Fibroblast of skin of left quadriceps (primary cell): ENCODE measurements around the gene RAPGEF4.
"Not testable (repeated sequence)": the region's sequence is repeated elsewhere in the genome, so short reads cannot be mapped to it uniquely, and the experiment has no call there.

Experiments used
- DNase-seq, 2 experiments: peaks; one replicate each; pipeline ENCODE4 v3.0.0-alpha.2; 2013; ENCODE audit warnings: low read depth in 2 of 2

The RAPGEF4 gene

DNA sequence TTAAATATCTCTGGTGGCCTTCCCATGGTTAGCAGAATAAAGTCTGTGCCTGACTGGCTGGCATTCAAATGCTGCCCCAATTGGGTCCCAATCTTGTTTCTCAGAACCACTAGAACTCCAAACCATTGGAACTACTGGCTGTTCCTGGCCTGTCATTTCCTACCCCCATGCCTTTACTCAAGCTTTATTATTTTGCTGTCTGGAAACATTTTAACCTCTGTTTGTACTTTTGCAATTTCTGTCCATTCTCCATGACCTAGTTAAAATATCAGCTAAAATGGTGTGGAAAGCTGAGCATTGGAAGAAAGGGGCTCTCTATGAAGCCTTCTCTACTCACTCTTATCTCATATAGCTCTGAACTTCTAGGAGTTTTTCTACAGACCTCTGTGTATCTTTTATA lies 38.7 kb downstream of the RAPGEF4 start:
- no peak for DNase-seq

GRCh38 chr2:172775319-172775718 lies 39.7 kb downstream of the RAPGEF4 start:
- no peak for DNase-seq

- no peak for DNase-seq
These were observed 41.8 kb downstream of the RAPGEF4 start for GRCh38 chr2:172777431-172777830.

GRCh38 chr2:172782506-172783164 lies 47.0 kb downstream of the RAPGEF4 start:
- peak; percentile 93 to 94 for DNase-seq

DNA sequence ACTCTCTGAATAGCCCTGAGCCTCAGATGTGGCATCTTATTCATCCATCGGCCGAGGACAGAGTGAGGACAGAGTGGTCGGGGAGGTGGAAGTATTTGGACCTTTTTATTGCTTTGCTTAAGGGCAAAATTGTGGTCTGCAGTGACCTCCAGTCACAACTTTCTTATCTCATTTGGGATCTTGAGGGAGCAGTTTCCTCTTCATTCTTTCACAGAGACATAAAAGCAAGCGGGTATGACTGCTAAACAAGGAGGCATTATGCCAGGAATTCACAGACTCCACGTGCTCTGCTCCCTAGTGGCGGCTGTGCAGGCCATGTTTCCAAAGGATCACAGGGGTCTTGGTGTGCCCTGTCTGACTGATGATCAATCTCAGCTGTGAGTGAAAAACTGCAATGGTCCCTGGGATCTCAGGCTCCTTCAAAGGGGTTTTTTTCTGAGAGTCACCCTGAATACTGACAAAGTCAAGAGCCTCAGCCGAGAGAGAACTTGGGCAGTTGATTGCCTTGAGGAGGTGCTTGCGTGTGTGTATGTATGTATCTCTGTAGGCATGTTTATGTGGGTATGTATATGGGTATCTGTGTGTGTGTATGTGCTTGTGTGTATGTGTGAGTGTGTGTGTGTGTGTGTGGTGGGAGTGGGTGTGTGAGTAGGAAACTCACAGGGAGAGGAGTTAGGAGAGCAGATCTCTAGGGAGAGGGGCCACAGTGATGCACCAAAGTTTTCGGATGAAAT lies 47.7 kb downstream of the RAPGEF4 start:
- no peak for DNase-seq

- DNase-seq: no peak
These were observed 53.2 kb downstream of the RAPGEF4 start for GRCh38 chr2:172788871-172789270.

DNA sequence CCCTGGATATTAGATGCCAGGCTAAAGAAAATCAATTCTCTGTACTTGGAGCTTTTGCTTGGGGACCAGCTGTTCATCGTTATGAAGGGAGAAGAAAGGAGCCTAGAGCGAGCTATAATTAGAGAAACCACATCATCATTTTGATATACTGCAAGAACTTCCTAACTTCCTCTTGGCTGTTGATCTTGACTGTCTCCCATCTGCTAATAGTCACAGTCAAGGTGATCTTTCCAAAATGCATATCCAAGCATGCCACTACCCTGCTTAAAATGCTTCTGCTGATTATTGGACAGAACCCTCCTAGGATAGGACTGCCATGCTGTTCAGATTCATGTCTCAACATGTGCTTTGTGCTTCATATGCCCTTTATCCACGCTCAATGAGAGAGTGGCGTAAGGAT lies 54.8 kb downstream of the RAPGEF4 start:
- DNase-seq: no peak

DNA sequence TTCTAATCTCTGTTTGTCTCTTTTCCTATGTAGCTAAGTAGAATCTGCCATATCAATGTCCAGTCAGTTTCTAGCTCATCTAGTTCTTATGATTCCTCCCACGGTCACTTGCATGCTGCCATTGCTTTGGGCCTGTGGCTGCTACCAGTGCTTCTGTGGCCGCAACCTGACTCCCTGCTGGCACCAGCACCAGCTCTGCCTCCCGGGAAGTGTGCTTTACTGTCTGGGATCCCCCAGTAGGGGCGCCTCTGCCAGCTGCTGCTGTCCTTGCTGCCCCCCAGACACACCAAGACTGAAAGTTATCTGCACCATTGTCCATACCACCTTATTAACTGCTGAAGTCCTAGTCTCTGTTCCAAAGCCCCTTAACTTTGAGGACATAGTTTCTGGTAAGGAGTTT lies 56.3 kb downstream of the RAPGEF4 start:
- DNase-seq: no peak

DNA sequence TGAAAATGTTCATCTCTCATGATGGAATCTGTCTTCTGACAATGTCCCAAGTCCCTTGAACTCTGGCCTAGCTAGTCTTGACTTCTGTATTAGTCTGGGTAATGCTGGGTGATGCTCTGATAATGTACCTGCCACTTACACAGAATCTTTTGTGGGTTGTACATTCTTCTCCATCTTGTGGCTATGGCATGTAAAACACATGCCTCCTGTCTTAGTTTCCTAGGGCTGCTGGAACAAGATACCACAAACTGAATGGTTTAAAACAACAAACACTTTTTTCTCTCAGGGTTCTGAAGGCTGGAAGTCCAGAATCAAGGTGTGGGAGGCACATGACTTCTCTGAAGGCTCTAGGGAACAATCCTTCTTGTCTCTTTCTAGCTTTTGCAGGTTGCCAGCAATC lies 57.1 kb downstream of the RAPGEF4 start:
- no peak for DNase-seq

DNA sequence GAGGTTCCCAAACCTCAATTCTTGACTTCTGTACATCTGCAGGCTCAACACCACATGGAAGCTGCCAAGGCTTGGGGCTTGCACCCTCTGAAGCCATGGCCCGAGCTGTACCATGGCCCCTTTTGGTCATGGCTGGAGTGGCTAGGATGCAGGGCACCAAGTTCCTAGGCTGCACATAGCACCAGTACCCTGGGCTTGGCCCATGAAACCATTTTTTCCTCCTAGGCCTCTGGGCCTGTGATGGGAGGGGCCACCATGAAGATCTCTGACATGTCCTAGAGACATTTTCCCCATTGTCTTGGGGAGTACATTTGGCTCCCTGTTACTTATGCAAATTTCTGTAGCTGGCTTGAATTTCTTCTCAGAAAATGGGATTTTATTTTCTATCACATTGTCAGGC lies 67.7 kb downstream of the RAPGEF4 start:
- not testable (repeated sequence) for DNase-seq

DNA sequence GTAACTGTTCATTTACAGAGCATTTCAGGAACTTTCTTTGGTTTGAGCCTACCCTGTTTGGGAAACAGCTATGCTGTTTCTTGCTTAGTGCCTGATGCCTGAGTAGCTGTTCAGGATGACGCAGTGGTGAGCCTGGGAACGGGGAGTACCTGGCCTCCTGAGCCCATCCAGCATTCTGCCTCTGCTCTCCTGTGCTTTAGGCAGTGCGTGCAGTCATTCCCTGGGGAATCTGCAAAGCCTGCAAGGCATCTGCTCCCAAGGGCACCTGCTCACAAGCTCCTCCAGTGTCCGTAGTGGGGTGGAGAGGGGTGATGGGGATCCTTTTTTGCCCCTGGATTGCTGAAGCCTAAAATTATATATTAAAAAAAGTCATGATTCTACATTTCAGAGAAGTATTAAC lies 68.8 kb downstream of the RAPGEF4 start:
- DNase-seq: no peak

GRCh38 chr2:172806493-172806892 lies 70.8 kb downstream of the RAPGEF4 start:
- DNase-seq: peak in 1 of 2 experiments; percentile 39

- no peak for DNase-seq
These were observed 71.4 kb downstream of the RAPGEF4 start for GRCh38 chr2:172806996-172807395.

DNA sequence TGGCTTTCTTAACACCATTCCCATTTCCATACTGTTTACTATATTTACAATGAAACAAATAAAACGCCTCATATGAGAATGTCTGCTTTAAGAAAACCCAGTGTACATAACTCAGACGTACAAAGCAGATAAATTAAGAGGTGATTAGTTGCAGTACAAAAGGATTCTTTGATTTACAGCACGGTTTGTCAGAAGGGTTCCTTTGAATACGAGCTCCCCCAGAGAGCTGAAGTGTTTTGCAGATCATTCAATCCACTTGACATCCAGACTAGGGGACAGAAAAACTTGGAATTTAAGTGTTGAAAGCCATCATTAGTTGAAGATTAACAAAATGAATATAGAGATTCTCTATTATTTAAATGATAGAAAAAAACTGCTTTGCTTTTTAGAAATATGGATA lies 72.5 kb downstream of the RAPGEF4 start:
- DNase-seq: no peak

DNA sequence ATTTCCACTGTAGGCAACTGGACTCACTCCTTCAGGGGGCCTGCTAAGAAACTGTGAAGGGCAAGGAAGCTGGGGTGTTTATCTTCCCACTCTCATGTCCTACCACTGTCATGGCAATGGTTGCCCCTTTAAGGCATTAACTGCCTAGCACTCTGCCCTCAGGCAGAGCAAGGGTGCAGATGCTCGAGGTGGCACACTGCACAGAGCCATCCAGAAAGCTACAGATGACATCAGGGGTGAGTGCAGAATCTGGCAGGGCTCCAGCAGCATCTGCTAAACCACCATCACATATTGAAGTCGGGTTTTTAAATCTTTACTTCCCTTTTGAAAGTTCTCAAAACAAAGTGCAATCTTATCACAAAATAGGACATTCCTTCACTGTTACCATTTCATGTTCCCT lies 75.4 kb downstream of the RAPGEF4 start:
- DNase-seq: no peak

- no peak for DNase-seq
These were observed 76.6 kb downstream of the RAPGEF4 start for GRCh38 chr2:172812158-172812744.

- no peak for DNase-seq
These were observed 77.8 kb downstream of the RAPGEF4 start for GRCh38 chr2:172813314-172813888.

DNA sequence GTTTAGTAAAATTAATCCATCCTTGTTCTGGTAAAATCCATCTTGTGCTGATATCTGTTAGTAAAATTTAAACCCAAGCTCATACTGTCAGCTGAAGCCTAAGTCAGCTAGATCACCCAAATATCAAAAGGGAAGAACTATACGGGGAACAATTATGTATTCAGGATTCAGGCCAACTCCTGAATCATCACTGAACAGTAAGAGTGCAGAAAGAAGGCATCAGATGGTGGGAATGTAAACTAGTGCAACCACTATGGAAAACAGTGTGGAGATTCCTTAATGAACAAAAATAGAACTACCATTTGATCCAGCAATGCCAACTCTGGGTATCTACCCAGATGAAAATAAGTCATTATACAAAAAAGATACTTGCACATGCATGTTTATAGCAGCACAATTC lies 81.8 kb downstream of the RAPGEF4 start:
- DNase-seq: no peak

DNA sequence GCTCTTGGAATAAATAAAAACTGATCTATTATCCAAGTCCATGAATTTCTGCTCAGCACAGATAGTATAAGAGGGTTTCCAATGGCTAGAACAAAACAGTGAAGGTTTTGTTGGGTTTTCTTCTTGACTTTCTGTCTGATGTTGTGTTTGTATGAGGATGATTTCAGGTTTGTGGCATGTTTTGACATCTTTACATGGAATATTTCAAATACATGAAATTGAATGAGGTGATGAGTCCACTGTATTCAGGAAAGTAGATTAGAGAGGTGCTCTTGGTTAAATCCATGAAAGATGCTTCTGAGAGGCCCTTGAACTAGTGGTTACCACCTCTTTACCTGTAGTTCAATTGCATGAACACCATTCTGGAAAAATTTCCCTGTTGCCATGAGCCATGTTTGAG lies 84.3 kb downstream of the RAPGEF4 start:
- no peak for DNase-seq

- DNase-seq: no peak
These were observed 86.0 kb downstream of the RAPGEF4 start for GRCh38 chr2:172821370-172822338.

DNA sequence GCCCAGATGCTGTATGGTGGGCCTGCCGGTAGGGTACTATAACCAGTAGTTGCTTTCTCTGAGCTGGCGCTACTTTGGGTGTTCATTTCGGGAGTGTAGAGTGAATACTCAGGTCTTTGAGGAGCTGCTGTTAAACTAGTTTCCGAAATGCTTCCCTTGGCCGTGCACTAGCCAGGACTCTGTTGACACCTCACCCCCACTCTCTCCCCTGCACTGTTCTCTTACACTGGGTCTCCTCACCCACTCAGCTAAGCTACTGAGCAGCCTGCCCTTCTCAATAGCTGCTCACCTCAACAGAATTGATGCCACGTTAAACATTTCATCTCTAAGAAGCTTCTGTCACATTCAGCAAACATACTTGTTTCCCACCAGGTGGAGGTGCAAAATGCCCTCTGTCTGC lies 86.9 kb downstream of the RAPGEF4 start:
- no peak for DNase-seq
